Measurements from ENCODE around the gene FOXP4. TPM values are rescaled to one million over a fixed set of nuclear protein-coding genes. Genes with fewer than 3 reads are reported as not detected.

Gene FOXP4

GRCh38 chr6:41651246-41651961 is 105.2 kb downstream of the FOXP4 start:
- Histone ChIP-seq H3K14ac (ENCODE audit: low read length in 2 of 2) (no peak overlapping the region), H2BK12ac (ENCODE audit: low read length in 2 of 2) (no peak overlapping the region), H3K9ac (ENCODE audit: low read length) (no peak overlapping the region), H3K27me3 (ENCODE audit: control insufficient read depth in 1 of 2, insufficient read depth in 1 of 2, low read length in 2 of 2) (peaks cover 0 to 72% of the 10 kb centered on the region in 2 experiments), H2BK5ac (ENCODE audit: low read depth, low read length, poor library complexity, severe bottlenecking) (no peak overlapping the region), H3K23ac (ENCODE audit: low read length in 2 of 2) (no peak overlapping the region), H4K8ac (ENCODE audit: low read length) (no peak overlapping the region), H2BK120ac (ENCODE audit: low read depth, low read length) (no peak overlapping the region), H3K4ac (ENCODE audit: low read depth in 1 of 2, low read length in 2 of 2) (no peak overlapping the region), H2AK5ac (ENCODE audit: low read length, severe bottlenecking) (no peak overlapping the region), H3K36me3 (ENCODE audit: control insufficient read depth in 1 of 2, insufficient read depth in 2 of 2, low read depth in 1 of 2, low read length in 2 of 2) (peaks cover 0 to 76% of the 10 kb centered on the region in 2 experiments), H3K4me2 (ENCODE audit: low read length, poor library complexity, severe bottlenecking) (no peak overlapping the region), H2AFZ (ENCODE audit: low read depth, low read length) (no peak overlapping the region), H3K79me1 (replicated peaks; ENCODE audit: low read length, poor library complexity, severe bottlenecking) (peaks cover 14% of the 10 kb centered on the region), H3K27ac (ENCODE audit: low read length, poor library complexity, severe bottlenecking) (no peak overlapping the region), H3K9me3 (ENCODE audit: control insufficient read depth, low read length) (no peaks in the 10 kb centered on the region), H3K4me1 (ENCODE audit: control insufficient read depth, insufficient read depth, low read depth, low read length) (peaks cover 44% of the 10 kb centered on the region), H2BK15ac (ENCODE audit: low read depth, poor library complexity, severe bottlenecking) (no peak overlapping the region), H4K91ac (ENCODE audit: low read length) (no peak overlapping the region), H3K4me3 (ENCODE audit: insufficient read depth in 1 of 2, low read depth in 1 of 2, low read length in 2 of 2) (no peak overlapping the region), H3K18ac (ENCODE audit: low read depth in 1 of 2, low read length in 2 of 2) (no peak overlapping the region)
- DNase-seq, result no peak
- 87% methylated on average over 11 of the region's 11 CpGs for WGBS

Small RNA genes lying within 50 kb of the gene (small RNA-seq; reads per million reads assigned to genes)
- not detected for gene MIR4641 (ENCODE audit: low read depth)

All from mesenchymal stem cell (in vitro differentiated cells and primary cell).